HepG2 (cell line): ENCODE measurements around the gene ATP2A3. TPM values are rescaled to one million over a fixed set of nuclear protein-coding genes. Genes with fewer than 3 reads are reported as not detected.

ENCODE experiments used
- ATAC-seq: fragments of 200-7000 bp; cut with Tn5 transposase; 3 replicates; pipeline ENCODE4 v1.9.1; 2020; ENCODE audit warnings: mild to moderate bottlenecking, moderate library complexity
- BruUV-seq: library from RNA; stranded (reverse); fragments of 400-500 nt; replicated peaks from 2 replicates; lab custom pipeline; 2021; lab: Mats Ljungman, UMichigan
- CTCF ChIA-PET: fragments of 300-600 bp; formaldehyde crosslinking; extraction: SDS; loops from one replicate; lab custom pipeline; 2021; ENCODE audit warnings: low total read pairs, inconsistent platforms, low intra/inter-chr PET ratio; lab: Yijun Ruan, JAX
- POLR2A ChIA-PET: fragments of 350-600 bp; sonication (Branson Sonifier 250); formaldehyde crosslinking; loops from one replicate; lab custom pipeline; 2020; ENCODE audit warnings: antibody characterized with exemption, inconsistent platforms; lab: Yijun Ruan, JAX
- DNase-seq: peaks from one replicate; pipeline ENCODE4 v3.0.0-alpha.2; 2015; ENCODE audit warnings: low spot score
- FAIRE-seq: peaks from 3 replicates; lab custom pipeline; 2011; peaks lifted over from hg19 to GRCh38; lab: Jason Lieb, UNC
- H2AFZ ChIP-seq: one replicate; pipeline ENCODE4 v1.6.1; 2011; ENCODE audit warnings: low read length, inconsistent platforms
- H3K27ac ChIP-seq: fragments of 300-600 bp; 3 replicates; pipeline ENCODE4 v1.8.0; 2011; ENCODE audit warnings: mixed run types, mild to moderate bottlenecking, mixed read lengths, low read length, inconsistent platforms; ENCODE audit not compliant: insufficient read depth; ENCODE audit errors: extremely low read length
- H3K27me3 ChIP-seq, 2 experiments: fragments of 200-600 bp in 1 of 2; 2 replicates in 1 of 2; 3 replicates in 1 of 2; pipeline versions ENCODE4 v1.6.0 to v1.8.0; 2011; ENCODE audit warnings: low read length in 2 of 2, mild to moderate bottlenecking in 2 of 2, moderate library complexity in 2 of 2, inconsistent platforms in 1 of 2; ENCODE audit not compliant: insufficient read depth in 2 of 2, control insufficient read depth in 1 of 2
- H3K36me3 ChIP-seq, 2 experiments: fragments of 200-600 bp in 1 of 2; replicated peaks in 1 of 2; 2 replicates in 1 of 2; 3 replicates in 1 of 2; pipeline versions ENCODE4 v1.5.1 to v1.8.0; 2011; ENCODE audit warnings: low read length in 2 of 2, inconsistent platforms in 1 of 2; ENCODE audit not compliant: insufficient read depth in 2 of 2, control insufficient read depth in 1 of 2
- H3K4me1 ChIP-seq: 2 replicates; pipeline ENCODE4 v1.5.1; 2012; ENCODE audit warnings: low read length, inconsistent platforms; ENCODE audit not compliant: insufficient read depth
- H3K4me2 ChIP-seq: 2 replicates; pipeline ENCODE4 v1.6.0; 2011; ENCODE audit warnings: low read depth, low read length, inconsistent platforms
- H3K4me3 ChIP-seq, 3 experiments: fragments of 200-600 bp in 1 of 3; sonication (generic), shearing (Covaris generic) in 1 of 3; replicated peaks in 1 of 3; 2 replicates each; pipeline ENCODE4 v1.5.1; 2011 to 2016; ENCODE audit warnings: low read length in 3 of 3, inconsistent platforms in 2 of 3, low read depth in 2 of 3, mild to moderate bottlenecking in 2 of 3, control low read depth in 1 of 3, mixed read lengths in 1 of 3; ENCODE audit not compliant: insufficient read depth in 1 of 3
- H3K79me2 ChIP-seq: one replicate; pipeline ENCODE4 v1.6.1; 2011; ENCODE audit warnings: low read length, inconsistent platforms; ENCODE audit not compliant: insufficient read depth
- H3K9ac ChIP-seq: 2 replicates; pipeline ENCODE4 v1.6.0; 2011; ENCODE audit warnings: mild to moderate bottlenecking, low read depth, low read length, inconsistent platforms; ENCODE audit not compliant: insufficient read depth
- H3K9me3 ChIP-seq: 2 replicates; pipeline ENCODE4 v1.5.1; 2012; ENCODE audit warnings: mild to moderate bottlenecking, low read length
- H4K20me1 ChIP-seq: 2 replicates; pipeline ENCODE4 v1.6.0; 2011; ENCODE audit warnings: inconsistent platforms, mild to moderate bottlenecking, low read length, moderate library complexity; ENCODE audit not compliant: insufficient read depth
- ETV6 ChIP-seq: sonication (generic); formaldehyde crosslinking; conservative IDR thresholded peaks from 2 replicates; pipeline ENCODE4 v1.4.0; 2020; ENCODE audit warnings: missing genetic modification reagents
- IRF9 ChIP-seq: sonication (generic); formaldehyde crosslinking; IDR thresholded peaks from 2 replicates; pipeline ENCODE4 v1.8.0; 2022; ENCODE audit warnings: missing genetic modification reagents, mild to moderate bottlenecking, borderline replicate concordance
- PATZ1 ChIP-seq: sonication (generic); formaldehyde crosslinking; IDR thresholded peaks from 2 replicates; pipeline ENCODE4 v1.4.0; 2020; ENCODE audit warnings: missing genetic modification reagents
- POLR2AphosphoS5 ChIP-seq: IDR thresholded peaks from 2 replicates; pipeline ENCODE4 v1.6.1; 2012; ENCODE audit warnings: low read depth, low read length
- ZNF136 ChIP-seq: sonication (generic); formaldehyde crosslinking; IDR thresholded peaks from 2 replicates; pipeline ENCODE4 v1.8.1; 2022; ENCODE audit warnings: low read depth, mild to moderate bottlenecking, moderate library complexity, missing genetic modification reagents
- ZNF788 ChIP-seq: sonication (generic); formaldehyde crosslinking; IDR thresholded peaks from 2 replicates; pipeline ENCODE4 v1.5.0; 2020; ENCODE audit warnings: mild to moderate bottlenecking, missing genetic modification reagents, borderline replicate concordance
- ZNF841 ChIP-seq: sonication (generic); formaldehyde crosslinking; IDR thresholded peaks from 2 replicates; pipeline ENCODE4 v1.8.1; 2023; ENCODE audit warnings: missing genetic modification reagents, borderline replicate concordance
- WGBS: methylation state at CpG from one replicate; pipeline ENCODE4 v1.1.6; 2017; ENCODE audit warnings: low lambda C conversion rate; 5-methylcytosine and 5-hydroxymethylcytosine counted together
- in situ Hi-C: cut with HindIII; loops from 2 replicates; pipeline ENCODE4 v1.10.0; 2017; ENCODE audit warnings: low pct_unique_long_range_greater_than_20kb; ENCODE audit not compliant: extremely low pct_ligation_motif_present
- intact Hi-C: fragments of 100-400 bp; cut with micrococcal nuclease; formaldehyde crosslinking; loops from one replicate; pipeline ENCODE4 v1.10.0; 2022; ENCODE audit not compliant: unreplicated experiment
- polyA plus RNA-seq, 8 experiments: library from polyadenylated mRNA; depleted of rRNA in 3 of 8; stranded (reverse) in 7 of 8; unstranded in 1 of 8; fragments of >200 nt; fragmentation: Illumina TruSeq in 4 of 8; extraction: Trizol in 4 of 8; gene quantifications; 2 replicates each; pipeline versions ENCODE4 v1.2.1 to v1.2.3, GENCODE V29; 2011 to 2016; ENCODE audit warnings: low read depth in 4 of 8, missing spikeins in 1 of 8, mixed read lengths in 1 of 8; ENCODE audit not compliant: insufficient read depth in 1 of 8
- total RNA-seq, 5 experiments: library from RNA; depleted of rRNA; stranded (reverse); fragments of >200 nt; fragmentation: Illumina TruSeq; extraction: Trizol; gene quantifications; 2 replicates each; pipeline ENCODE4 v1.2.3, GENCODE V29; 2016; ENCODE audit warnings: low read depth in 1 of 5
- TF ChIP-seq, protein P1 (sequence below): IDR thresholded peaks from 2 replicates; pipeline ENCODE4 v1.6.1; 2016
- TF ChIP-seq, protein P2 (sequence below): sonication (generic); formaldehyde crosslinking; IDR thresholded peaks from 2 replicates; pipeline ENCODE4 v1.5.0; 2020; ENCODE audit warnings: missing genetic modification reagents
- TF ChIP-seq, protein P3 (sequence below): sonication (generic); formaldehyde crosslinking; IDR thresholded peaks from 2 replicates; pipeline ENCODE4 v1.4.0; 2020; ENCODE audit warnings: mild to moderate bottlenecking, missing genetic modification reagents, borderline replicate concordance

The ATP2A3 gene
- total and polyA plus RNA-seq, 2 of the 13 experiments (the other 11 are each of a cell fraction or from before 2014, with no cell fraction given) = 0.07 TPM; not detected in 1

DNA sequence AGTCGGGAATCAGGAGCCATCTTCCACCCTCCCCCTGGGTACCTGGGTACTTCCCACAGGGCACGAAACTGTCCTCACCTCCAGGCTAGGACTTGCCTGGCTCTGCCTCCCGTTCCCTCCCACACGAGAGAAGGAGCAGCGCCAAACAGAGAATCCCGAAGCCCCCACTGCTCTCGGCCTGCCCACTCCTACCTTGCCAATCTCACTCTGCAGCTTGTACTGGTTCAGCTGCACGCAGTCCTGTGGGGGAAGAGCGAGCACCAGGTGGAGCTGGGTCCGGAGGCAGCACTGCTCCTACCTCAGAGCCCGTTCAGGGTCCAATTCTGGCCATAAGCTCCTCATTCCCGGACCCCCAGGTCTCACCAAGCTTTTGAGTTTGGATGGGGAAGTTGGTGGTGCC, 80.0 kb downstream of the ATP2A3 start (continued):
- TF ChIP-seq, protein P1, sequence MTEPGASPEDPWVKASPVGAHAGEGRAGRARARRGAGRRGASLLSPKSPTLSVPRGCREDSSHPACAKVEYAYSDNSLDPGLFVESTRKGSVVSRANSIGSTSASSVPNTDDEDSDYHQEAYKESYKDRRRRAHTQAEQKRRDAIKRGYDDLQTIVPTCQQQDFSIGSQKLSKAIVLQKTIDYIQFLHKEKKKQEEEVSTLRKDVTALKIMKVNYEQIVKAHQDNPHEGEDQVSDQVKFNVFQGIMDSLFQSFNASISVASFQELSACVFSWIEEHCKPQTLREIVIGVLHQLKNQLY (CRISPR knock-in tag) = no peak

- ChIA-PET CTCF (no interaction called here), POLR2A (no interaction called here)
- in situ Hi-C loops (no loop called here), intact Hi-C loops (no loop called here)
- DNase-seq (no peak), ATAC-seq (no peak), FAIRE-seq (no peak)
- no peaks in the 10 kb centered on the region; a peak in 1 of 5 replicates for H3K36me3 ChIP-seq
- peaks cover 8% of the 10 kb centered on the region; the same call in 1 of the 2 replicates for H3K4me1 ChIP-seq
- H4K20me1 ChIP-seq = no peaks in the 10 kb centered on the region
- H2AFZ ChIP-seq = no peak overlapping the region
- H3K27ac ChIP-seq = no peak overlapping the region
- H3K27me3 ChIP-seq = no peaks in the 10 kb centered on the region
- no peak overlapping the region for H3K4me2 ChIP-seq
- H3K4me3 ChIP-seq = no peak overlapping the region
- no TSS peak for BruUV-seq
- no peak overlapping the region for H3K9ac ChIP-seq
- no peaks in the 10 kb centered on the region for H3K9me3 ChIP-seq
- H3K79me2 ChIP-seq = no peaks in the 10 kb centered on the region
- WGBS = 83% methylated on average over 2 of the region's 4 CpGs
- no peak for TF ChIP-seq ZNF788 (CRISPR knock-in tag)
- TF ChIP-seq, protein P2, sequence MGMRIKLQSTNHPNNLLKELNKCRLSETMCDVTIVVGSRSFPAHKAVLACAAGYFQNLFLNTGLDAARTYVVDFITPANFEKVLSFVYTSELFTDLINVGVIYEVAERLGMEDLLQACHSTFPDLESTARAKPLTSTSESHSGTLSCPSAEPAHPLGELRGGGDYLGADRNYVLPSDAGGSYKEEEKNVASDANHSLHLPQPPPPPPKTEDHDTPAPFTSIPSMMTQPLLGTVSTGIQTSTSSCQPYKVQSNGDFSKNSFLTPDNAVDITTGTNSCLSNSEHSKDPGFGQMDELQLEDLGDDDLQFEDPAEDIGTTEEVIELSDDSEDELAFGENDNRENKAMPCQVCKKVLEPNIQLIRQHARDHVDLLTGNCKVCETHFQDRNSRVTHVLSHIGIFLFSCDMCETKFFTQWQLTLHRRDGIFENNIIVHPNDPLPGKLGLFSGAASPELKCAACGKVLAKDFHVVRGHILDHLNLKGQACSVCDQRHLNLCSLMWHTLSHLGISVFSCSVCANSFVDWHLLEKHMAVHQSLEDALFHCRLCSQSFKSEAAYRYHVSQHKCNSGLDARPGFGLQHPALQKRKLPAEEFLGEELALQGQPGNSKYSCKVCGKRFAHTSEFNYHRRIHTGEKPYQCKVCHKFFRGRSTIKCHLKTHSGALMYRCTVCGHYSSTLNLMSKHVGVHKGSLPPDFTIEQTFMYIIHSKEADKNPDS = no peak
- TF ChIP-seq PATZ1 (CRISPR knock-in tag) = no peak
- no peak for TF ChIP-seq POLR2AphosphoS5
- no peak for TF ChIP-seq ZNF841 (CRISPR knock-in tag)
- TF ChIP-seq, protein P3, sequence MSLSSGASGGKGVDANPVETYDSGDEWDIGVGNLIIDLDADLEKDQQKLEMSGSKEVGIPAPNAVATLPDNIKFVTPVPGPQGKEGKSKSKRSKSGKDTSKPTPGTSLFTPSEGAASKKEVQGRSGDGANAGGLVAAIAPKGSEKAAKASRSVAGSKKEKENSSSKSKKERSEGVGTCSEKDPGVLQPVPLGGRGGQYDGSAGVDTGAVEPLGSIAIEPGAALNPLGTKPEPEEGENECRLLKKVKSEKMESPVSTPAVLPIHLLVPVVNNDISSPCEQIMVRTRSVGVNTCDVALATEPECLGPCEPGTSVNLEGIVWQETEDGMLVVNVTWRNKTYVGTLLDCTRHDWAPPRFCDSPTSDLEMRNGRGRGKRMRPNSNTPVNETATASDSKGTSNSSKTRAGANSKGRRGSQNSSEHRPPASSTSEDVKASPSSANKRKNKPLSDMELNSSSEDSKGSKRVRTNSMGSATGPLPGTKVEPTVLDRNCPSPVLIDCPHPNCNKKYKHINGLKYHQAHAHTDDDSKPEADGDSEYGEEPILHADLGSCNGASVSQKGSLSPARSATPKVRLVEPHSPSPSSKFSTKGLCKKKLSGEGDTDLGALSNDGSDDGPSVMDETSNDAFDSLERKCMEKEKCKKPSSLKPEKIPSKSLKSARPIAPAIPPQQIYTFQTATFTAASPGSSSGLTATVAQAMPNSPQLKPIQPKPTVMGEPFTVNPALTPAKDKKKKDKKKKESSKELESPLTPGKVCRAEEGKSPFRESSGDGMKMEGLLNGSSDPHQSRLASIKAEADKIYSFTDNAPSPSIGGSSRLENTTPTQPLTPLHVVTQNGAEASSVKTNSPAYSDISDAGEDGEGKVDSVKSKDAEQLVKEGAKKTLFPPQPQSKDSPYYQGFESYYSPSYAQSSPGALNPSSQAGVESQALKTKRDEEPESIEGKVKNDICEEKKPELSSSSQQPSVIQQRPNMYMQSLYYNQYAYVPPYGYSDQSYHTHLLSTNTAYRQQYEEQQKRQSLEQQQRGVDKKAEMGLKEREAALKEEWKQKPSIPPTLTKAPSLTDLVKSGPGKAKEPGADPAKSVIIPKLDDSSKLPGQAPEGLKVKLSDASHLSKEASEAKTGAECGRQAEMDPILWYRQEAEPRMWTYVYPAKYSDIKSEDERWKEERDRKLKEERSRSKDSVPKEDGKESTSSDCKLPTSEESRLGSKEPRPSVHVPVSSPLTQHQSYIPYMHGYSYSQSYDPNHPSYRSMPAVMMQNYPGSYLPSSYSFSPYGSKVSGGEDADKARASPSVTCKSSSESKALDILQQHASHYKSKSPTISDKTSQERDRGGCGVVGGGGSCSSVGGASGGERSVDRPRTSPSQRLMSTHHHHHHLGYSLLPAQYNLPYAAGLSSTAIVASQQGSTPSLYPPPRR (CRISPR knock-in tag) = no peak
- no peak for TF ChIP-seq ETV6 (CRISPR knock-in tag)
- no peak for TF ChIP-seq IRF9
- no peak for TF ChIP-seq ZNF136 (CRISPR knock-in tag)
These were observed 82.0 kb downstream of the ATP2A3 start for GRCh38 chr17:3882276-3882675.
